GM10266 (cell line): ENCODE results near the gene MAGI2.

ENCODE experiments used
- DNase-seq: peaks from one replicate; pipeline ENCODE4 v3.0.0; 2012; ENCODE audit errors: extremely low spot score
- TF ChIP-seq, protein P1 (sequence below): IDR thresholded peaks from 2 replicates; pipeline ENCODE4 v1.5.1; 2012; ENCODE audit warnings: mild to moderate bottlenecking, low read depth; ENCODE audit not compliant: control insufficient read depth, insufficient read depth; ENCODE audit errors: missing control alignments

MAGI2 gene

DNA sequence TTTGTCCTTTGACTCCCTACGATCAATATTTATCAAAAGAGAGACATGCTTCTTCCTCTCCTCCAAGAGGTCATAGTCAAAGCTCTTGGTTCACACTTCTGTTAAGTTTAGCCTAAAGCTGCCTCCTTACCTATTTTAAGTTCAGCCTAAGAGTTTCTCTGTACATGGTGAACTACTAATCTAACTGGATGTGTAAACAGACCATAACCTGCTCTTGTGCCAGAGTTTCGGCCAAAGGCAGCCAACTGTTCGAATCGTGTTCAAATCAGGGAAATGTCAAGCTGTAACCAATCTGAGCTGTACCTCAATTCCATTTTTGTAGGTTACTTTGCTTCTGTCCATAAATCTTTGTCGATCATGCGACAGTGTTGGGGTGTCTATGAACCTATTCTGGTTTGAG is 1240.1 kb downstream of the MAGI2 start:
- DNase-seq = no peak
- TF ChIP-seq, protein P1, sequence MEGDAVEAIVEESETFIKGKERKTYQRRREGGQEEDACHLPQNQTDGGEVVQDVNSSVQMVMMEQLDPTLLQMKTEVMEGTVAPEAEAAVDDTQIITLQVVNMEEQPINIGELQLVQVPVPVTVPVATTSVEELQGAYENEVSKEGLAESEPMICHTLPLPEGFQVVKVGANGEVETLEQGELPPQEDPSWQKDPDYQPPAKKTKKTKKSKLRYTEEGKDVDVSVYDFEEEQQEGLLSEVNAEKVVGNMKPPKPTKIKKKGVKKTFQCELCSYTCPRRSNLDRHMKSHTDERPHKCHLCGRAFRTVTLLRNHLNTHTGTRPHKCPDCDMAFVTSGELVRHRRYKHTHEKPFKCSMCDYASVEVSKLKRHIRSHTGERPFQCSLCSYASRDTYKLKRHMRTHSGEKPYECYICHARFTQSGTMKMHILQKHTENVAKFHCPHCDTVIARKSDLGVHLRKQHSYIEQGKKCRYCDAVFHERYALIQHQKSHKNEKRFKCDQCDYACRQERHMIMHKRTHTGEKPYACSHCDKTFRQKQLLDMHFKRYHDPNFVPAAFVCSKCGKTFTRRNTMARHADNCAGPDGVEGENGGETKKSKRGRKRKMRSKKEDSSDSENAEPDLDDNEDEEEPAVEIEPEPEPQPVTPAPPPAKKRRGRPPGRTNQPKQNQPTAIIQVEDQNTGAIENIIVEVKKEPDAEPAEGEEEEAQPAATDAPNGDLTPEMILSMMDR = no peak

GRCh38 chr7:78212476-78213060 is 1240.9 kb downstream of the MAGI2 start:
- TF ChIP-seq, protein P1 = no peak

DNA sequence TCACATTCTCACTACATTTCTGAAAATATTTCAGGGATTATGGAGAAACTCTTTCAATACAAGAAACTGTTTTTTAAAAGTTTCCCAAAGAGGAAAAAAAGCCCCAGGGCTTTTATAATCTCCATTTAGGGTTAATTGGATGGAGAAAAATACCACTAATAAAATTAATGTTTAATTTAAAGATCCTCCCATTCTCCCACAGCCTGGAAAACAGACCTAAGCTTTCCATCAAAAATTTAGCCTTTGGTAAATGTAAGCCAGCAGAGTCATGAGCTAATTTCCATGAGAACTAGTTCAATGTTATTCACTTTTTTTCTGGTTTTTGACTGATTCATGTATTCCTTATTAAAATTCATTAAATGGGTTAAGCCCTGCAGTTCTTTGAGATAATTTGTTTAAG is 1246.2 kb downstream of the MAGI2 start:
- TF ChIP-seq, protein P1 = no peak
- no peak for DNase-seq

More at GRCh38 chr7:78212476-78213060, 1240.9 kb downstream of the MAGI2 start:
- DNase-seq = no peak

GRCh38 chr7:78206769-78207168 is 1246.7 kb downstream of the MAGI2 start:
- TF ChIP-seq, protein P1 = no peak
- no peak for DNase-seq

GRCh38 chr7:78203042-78203720 is 1250.3 kb downstream of the MAGI2 start:
- TF ChIP-seq, protein P1 = no peak
- DNase-seq = no peak

DNA sequence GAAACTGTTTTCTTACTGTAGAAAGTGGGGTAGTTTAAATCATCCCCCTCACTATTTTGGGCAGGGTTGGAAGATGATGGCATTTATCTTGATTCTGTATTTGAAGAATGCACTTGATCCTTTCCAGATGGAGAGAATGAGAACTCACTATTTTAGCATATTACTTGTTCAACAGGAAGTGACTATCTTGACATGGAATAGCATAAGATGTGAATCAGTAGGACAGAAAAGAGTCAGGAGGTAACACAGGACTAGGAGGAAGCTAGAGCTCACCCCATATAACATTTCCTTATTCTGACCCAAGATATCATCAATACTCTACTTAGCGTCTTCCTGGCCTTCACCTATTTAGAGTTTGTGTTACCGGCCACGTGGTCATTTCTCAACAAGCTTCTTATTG is 1254.7 kb downstream of the MAGI2 start:
- TF ChIP-seq, protein P1 = no peak
- DNase-seq = no peak

- TF ChIP-seq, protein P1 = no peak
These were observed 1256.0 kb downstream of the MAGI2 start for GRCh38 chr7:78197447-78197846.

More at GRCh38 chr7:78197447-78197846, 1256.0 kb downstream of the MAGI2 start:
- DNase-seq = no peak
